ENCODE measurements around the gene NAP1L4. TPM values are rescaled to one million over a fixed set of nuclear protein-coding genes. Genes with fewer than 3 reads are reported as not detected.
A peak's percentile ranks its signal among the peaks of the same experiment; 100 is the strongest.
"Not testable (repeated sequence)": the region's sequence is repeated elsewhere in the genome, so short reads cannot be mapped to it uniquely, and the experiment has no call there.

NAP1L4 gene
- polyA plus RNA-seq, 3 donors, result 181 to 220 (median 190) TPM

- peak in 9 of 11 donors; percentile 43 to 79 (median 58) for DNase-seq (ENCODE audit: extremely low read depth in 1 of 11, low read depth in 9 of 11, low spot score in 4 of 11)
Measured at GRCh38 chr11:2945031-2945756, 46.9 kb downstream of the NAP1L4 start.

- no peak for DNase-seq (ENCODE audit: extremely low read depth in 1 of 11, low read depth in 9 of 11, low spot score in 4 of 11)
Measured at GRCh38 chr11:2944530-2944929, 47.6 kb downstream of the NAP1L4 start.

GRCh38 chr11:2943711-2944118 lies 48.4 kb downstream of the NAP1L4 start:
- no peak for DNase-seq (ENCODE audit: extremely low read depth in 1 of 11, low read depth in 9 of 11, low spot score in 4 of 11)

- DNase-seq (ENCODE audit: extremely low read depth in 1 of 11, low read depth in 9 of 11, low spot score in 4 of 11), result no peak
Measured at GRCh38 chr11:2942872-2943710, 49.0 kb downstream of the NAP1L4 start.

- no peak for DNase-seq (ENCODE audit: extremely low read depth in 1 of 11, low read depth in 9 of 11, low spot score in 4 of 11)
Measured at GRCh38 chr11:2942447-2942846, 49.7 kb downstream of the NAP1L4 start.

GRCh38 chr11:2940921-2941821 lies 51.0 kb downstream of the NAP1L4 start:
- no peak for DNase-seq (ENCODE audit: extremely low read depth in 1 of 11, low read depth in 9 of 11, low spot score in 4 of 11)

- DNase-seq (ENCODE audit: extremely low read depth in 1 of 11, low read depth in 9 of 11, low spot score in 4 of 11), result no peak
Measured at GRCh38 chr11:2940147-2940920, 51.8 kb downstream of the NAP1L4 start.

GRCh38 chr11:2938458-2939418 lies 53.4 kb downstream of the NAP1L4 start:
- not testable (repeated sequence) for DNase-seq (ENCODE audit: extremely low read depth in 1 of 11, low read depth in 9 of 11, low spot score in 4 of 11)

GRCh38 chr11:2937641-2938457 lies 54.3 kb downstream of the NAP1L4 start:
- DNase-seq (ENCODE audit: extremely low read depth in 1 of 11, low read depth in 9 of 11, low spot score in 4 of 11), result not testable (repeated sequence)

GRCh38 chr11:2934611-2935239 lies 57.4 kb downstream of the NAP1L4 start:
- DNase-seq (ENCODE audit: extremely low read depth in 1 of 11, low read depth in 9 of 11, low spot score in 4 of 11), result no peak

- no peak for DNase-seq (ENCODE audit: extremely low read depth in 1 of 11, low read depth in 9 of 11, low spot score in 4 of 11)
Measured at GRCh38 chr11:2934021-2934550, 58.0 kb downstream of the NAP1L4 start.

GRCh38 chr11:2933375-2934020 lies 58.6 kb downstream of the NAP1L4 start:
- no peak for DNase-seq (ENCODE audit: extremely low read depth in 1 of 11, low read depth in 9 of 11, low spot score in 4 of 11)

GRCh38 chr11:2932850-2933251 lies 59.3 kb downstream of the NAP1L4 start:
- DNase-seq (ENCODE audit: extremely low read depth in 1 of 11, low read depth in 9 of 11, low spot score in 4 of 11), result no peak

GRCh38 chr11:2931771-2932738 lies 60.1 kb downstream of the NAP1L4 start:
- no peak for DNase-seq (ENCODE audit: extremely low read depth in 1 of 11, low read depth in 9 of 11, low spot score in 4 of 11)

GRCh38 chr11:2931420-2931746 lies 60.7 kb downstream of the NAP1L4 start:
- DNase-seq (ENCODE audit: extremely low read depth in 1 of 11, low read depth in 9 of 11, low spot score in 4 of 11), result no peak

All from renal cortex interstitium (tissue), 11 donors.